DOHH2 (cell line): ENCODE data around the gene PPFIBP1.

Experiments
- EZH2phosphoT487 ChIP-seq: fragments of 200-600 bp; sonication (generic); IDR thresholded peaks from 2 replicates; pipeline ENCODE4 v1.6.1; 2017; ENCODE audit warnings: borderline replicate concordance, mild to moderate bottlenecking, antibody characterized with exemption, low read length, moderate library complexity, mixed read lengths
- TF ChIP-seq, protein P1 (sequence below): fragments of 200-600 bp; sonication (generic); IDR thresholded peaks from one replicate; pipeline ENCODE4 v1.5.1; 2014; ENCODE audit warnings: antibody characterized with exemption, mild to moderate bottlenecking, low read depth, low read length; ENCODE audit not compliant: poor library complexity, severe bottlenecking

DNA sequence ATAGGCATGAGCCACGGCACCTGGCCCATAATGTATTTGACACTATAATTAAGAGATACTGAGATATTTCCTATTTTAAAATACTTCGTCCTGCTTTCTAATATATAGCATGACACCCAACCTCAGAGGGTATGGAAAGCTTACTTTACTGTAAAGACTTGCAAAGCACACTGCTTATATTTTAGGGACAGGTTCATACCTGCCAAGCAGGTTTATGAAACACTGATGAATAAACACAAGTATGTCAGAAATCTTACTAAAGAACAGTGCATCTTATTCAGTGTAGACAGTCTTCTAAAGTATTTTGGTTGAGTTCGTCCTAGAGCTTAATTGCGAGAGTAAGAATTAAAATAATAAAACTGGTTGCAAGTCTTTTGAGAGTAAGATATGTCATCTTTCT is 65.4 kb downstream of the PPFIBP1 start:
- TF ChIP-seq, protein P1, sequence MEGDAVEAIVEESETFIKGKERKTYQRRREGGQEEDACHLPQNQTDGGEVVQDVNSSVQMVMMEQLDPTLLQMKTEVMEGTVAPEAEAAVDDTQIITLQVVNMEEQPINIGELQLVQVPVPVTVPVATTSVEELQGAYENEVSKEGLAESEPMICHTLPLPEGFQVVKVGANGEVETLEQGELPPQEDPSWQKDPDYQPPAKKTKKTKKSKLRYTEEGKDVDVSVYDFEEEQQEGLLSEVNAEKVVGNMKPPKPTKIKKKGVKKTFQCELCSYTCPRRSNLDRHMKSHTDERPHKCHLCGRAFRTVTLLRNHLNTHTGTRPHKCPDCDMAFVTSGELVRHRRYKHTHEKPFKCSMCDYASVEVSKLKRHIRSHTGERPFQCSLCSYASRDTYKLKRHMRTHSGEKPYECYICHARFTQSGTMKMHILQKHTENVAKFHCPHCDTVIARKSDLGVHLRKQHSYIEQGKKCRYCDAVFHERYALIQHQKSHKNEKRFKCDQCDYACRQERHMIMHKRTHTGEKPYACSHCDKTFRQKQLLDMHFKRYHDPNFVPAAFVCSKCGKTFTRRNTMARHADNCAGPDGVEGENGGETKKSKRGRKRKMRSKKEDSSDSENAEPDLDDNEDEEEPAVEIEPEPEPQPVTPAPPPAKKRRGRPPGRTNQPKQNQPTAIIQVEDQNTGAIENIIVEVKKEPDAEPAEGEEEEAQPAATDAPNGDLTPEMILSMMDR, result no peak
- no peak for TF ChIP-seq EZH2phosphoT487
